ENCODE results near the gene RPL10. TPM values are rescaled to one million over a fixed set of nuclear protein-coding genes. Genes with fewer than 3 reads are reported as not detected.
"Not testable (repeated sequence)": the region's sequence is repeated elsewhere in the genome, so short reads cannot be mapped to it uniquely, and the experiment has no call there.

The RPL10 gene
- total RNA-seq, 4 donors from 2014 or later, result 1,199 to 6,548 (median 3,258) TPM

DNA sequence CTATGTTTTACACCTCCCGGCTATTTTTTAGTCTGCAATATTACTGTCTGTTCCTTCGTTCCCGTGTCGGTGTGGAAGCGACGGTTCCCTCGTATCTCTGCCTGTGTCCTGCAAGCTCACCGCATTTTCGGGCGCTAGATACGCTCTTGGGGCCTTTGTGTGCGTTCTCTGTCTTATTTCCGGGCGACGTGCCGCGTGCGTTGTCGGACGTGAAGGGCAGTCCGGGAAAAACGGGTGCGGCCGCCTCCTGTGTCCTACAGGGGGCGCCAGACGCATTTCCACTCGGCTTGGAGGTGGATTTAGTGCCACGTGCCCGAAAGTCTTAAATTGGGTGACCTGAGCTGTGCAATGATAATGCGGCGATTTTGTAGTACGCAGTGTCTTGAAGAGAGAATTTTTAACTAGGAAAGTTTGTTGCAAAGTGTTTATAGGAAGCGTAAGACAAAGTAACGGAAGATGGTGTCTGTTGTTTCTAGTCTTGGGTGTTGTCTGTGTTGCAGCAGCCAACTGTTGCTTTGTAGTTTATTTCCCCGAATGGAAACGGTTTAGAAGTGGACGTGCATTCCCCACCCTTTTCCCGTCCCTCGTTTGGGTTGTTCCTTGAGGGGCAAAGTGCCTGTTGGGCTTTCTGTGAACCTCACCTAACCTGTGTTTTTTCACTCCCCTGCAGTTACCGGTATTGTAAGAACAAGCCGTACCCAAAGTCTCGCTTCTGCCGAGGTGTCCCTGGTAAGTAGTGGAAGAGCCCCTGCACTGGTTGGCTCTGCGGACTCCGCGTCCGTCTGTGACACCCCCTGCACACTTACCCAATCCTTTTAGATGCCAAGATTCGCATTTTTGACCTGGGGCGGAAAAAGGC is 720 bp downstream of the RPL10 start:
- Histone ChIP-seq H3K27ac (peak overlapping the region; percentile 94 to 100 (median 97)), H3K4me1 (peaks cover 9% of the 10 kb centered on the region in 2 donors), H3K4me3 (replicated peaks in 1 of 3) (peak overlapping the region; percentile 47 to 58 (median 51)), H3K9me3 (no peaks in the 10 kb centered on the region), H3K27me3 (no peaks in the 10 kb centered on the region), H3K36me3 (peaks cover 19 to 25% of the 10 kb centered on the region in 2 donors)
- DNase-seq, result peak; percentile 86 to 91
- intact Hi-C loops (cut with DNase I), result no loop called here
- TF ChIP-seq POLR2A (IDR thresholded peaks at IDR 0.05) (no peak), CTCF (IDR thresholded peaks at IDR 0.05) (peak; percentile 65 to 82 (median 70))
- 2 to 3% methylated on average over 17 to 41 of the region's 49 CpGs for WGBS, 2 donors

GRCh38 chrX:154399527-154400368 is 1.6 kb downstream of the RPL10 start:
- Histone ChIP-seq H3K9me3 (no peaks in the 10 kb centered on the region), H3K4me3 (replicated peaks in 1 of 3) (peak overlapping the region in 1 of 3 donors; percentile 51), H3K36me3 (peaks cover 19 to 25% of the 10 kb centered on the region in 2 donors), H3K27me3 (no peaks in the 10 kb centered on the region), H3K27ac (peak overlapping the region; percentile 32 to 97 (median 94)), H3K4me1 (peaks cover 9% of the 10 kb centered on the region in 2 donors)
- intact Hi-C loops (cut with DNase I), result loop anchor here (5.0 kb wide), 1 partner anchor 133 kb away; no protein-coding TSS in a partner anchor
- TF ChIP-seq CTCF (IDR thresholded peaks at IDR 0.05), result no peak
- TF ChIP-seq POLR2A (IDR thresholded peaks at IDR 0.05), result no peak
- DNase-seq, result no peak
- WGBS, 2 donors, result 31 to 53% methylated on average over 9 to 12 of the region's 14 CpGs

DNA sequence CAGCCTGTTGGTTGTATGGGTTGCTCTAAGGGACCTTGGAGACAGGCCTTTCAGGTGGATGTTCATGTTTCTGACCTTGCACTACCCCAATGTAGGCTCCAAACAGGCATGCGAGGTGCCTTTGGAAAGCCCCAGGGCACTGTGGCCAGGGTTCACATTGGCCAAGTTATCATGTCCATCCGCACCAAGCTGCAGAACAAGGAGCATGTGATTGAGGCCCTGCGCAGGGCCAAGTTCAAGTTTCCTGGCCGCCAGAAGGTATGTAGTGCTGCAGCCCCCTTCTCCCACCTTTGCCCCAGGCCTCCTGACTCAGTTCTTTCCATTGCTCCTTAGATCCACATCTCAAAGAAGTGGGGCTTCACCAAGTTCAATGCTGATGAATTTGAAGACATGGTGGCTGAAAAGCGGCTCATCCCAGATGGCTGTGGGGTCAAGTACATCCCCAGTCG is 2.2 kb downstream of the RPL10 start:
- not testable (repeated sequence) for DNase-seq; H3K27ac ChIP-seq; H3K27me3 ChIP-seq; H3K4me3 ChIP-seq (replicated peaks in 1 of 3); H3K4me1 ChIP-seq; H3K9me3 ChIP-seq
- WGBS, 2 donors, result 64% methylated on average over 2 of the region's 6 CpGs; no CpG with 5 or more reads in 1 of the 2 donors
- peaks cover 19 to 25% of the 10 kb centered on the region in 2 donors for H3K36me3 ChIP-seq
- intact Hi-C loops (cut with DNase I), result loop anchor here (5.0 kb wide), 1 partner anchor 132 kb away; no protein-coding TSS in a partner anchor

GRCh38 chrX:154401045-154401799 is 3.0 kb downstream of the RPL10 start:
- intact Hi-C loops (cut with DNase I), result loop anchor here (5.0 kb wide), 1 partner anchor 131 kb away; no protein-coding TSS in a partner anchor
- TF ChIP-seq CTCF (IDR thresholded peaks at IDR 0.05), result no peak
- TF ChIP-seq POLR2A (IDR thresholded peaks at IDR 0.05), result no peak
- DNase-seq, result no peak
- WGBS, 2 donors, result 69 to 77% methylated on average over 4 of the region's 6 CpGs
- Histone ChIP-seq H3K4me3 (replicated peaks in 1 of 3) (no peak overlapping the region), H3K9me3 (no peaks in the 10 kb centered on the region), H3K27me3 (no peaks in the 10 kb centered on the region), H3K36me3 (peaks cover 19 to 25% of the 10 kb centered on the region in 2 donors), H3K4me1 (peaks cover 9% of the 10 kb centered on the region in 2 donors), H3K27ac (no peak overlapping the region)

Data from thyroid gland (tissue), 4 donors.